Mucosa of descending colon (tissue), 3 donors: Measurements from ENCODE around the gene POLR2M. TPM values are rescaled to one million over a fixed set of nuclear protein-coding genes. Genes with fewer than 3 reads are reported as not detected.

Source experiments
- ATAC-seq: fragments of 200-7000 bp; cut with Tn5 transposase; one replicate; pipeline ENCODE4 v1.9.1; 2020; ENCODE audit warnings: mild to moderate bottlenecking, moderate library complexity
- DNase-seq, 3 donors: peaks; one replicate each; pipeline ENCODE4 v3.0.0-alpha.2; 2020
- H3K36me3 ChIP-seq: fragments of 200-600 bp; one replicate; pipeline ENCODE4 v1.8.0; 2021; ENCODE audit warnings: low read depth, mild to moderate bottlenecking
- H3K4me1 ChIP-seq: fragments of 200-600 bp; one replicate; pipeline ENCODE4 v1.8.0; 2021; ENCODE audit warnings: low read depth, mild to moderate bottlenecking
- H3K4me3 ChIP-seq: fragments of 200-600 bp; one replicate; pipeline ENCODE4 v1.8.0; 2021; ENCODE audit warnings: mild to moderate bottlenecking
- H3K9me3 ChIP-seq: fragments of 200-600 bp; one replicate; pipeline ENCODE4 v1.8.0; 2021; ENCODE audit warnings: mild to moderate bottlenecking
- intact Hi-C, 2 donors: fragments of 100-400 bp; cut with DNase I in 1 of 2; cut with micrococcal nuclease in 1 of 2; formaldehyde crosslinking; loops; one replicate each; pipeline versions ENCODE4 v1.11.0 to v1.11.1; 2022; cut with DNase I, micrococcal nuclease
- total RNA-seq, 3 donors: library from RNA; stranded (reverse); fragmentation: NEBNext Ultra II Directional in 2 of 3; extraction: Animal tissue kit (Norgen Biotek cat#: 25700) in 2 of 3; gene quantifications; one replicate each; pipeline versions ENCODE4 v1.2.1 to v1.2.4, GENCODE V29; 2021 to 2023
- TF ChIP-seq, protein P1 (sequence below): fragments of 200-600 bp; IDR thresholded peaks from one replicate; pipeline ENCODE4 v1.8.0; 2022; ENCODE audit warnings: antibody characterized with exemption, mild to moderate bottlenecking
- donor health status: DM: no; HTN: no; CAD: no; lungs with moderate emphysema.
- donor health status: DM: no; HTN: no; CAD: no.
- donor health status: DM: no; HTN: yes; CAD: no.

Gene POLR2M
- total RNA-seq, 3 donors from 2014 or later: 40.4 to 82.8 (median 53.3) TPM

DNA sequence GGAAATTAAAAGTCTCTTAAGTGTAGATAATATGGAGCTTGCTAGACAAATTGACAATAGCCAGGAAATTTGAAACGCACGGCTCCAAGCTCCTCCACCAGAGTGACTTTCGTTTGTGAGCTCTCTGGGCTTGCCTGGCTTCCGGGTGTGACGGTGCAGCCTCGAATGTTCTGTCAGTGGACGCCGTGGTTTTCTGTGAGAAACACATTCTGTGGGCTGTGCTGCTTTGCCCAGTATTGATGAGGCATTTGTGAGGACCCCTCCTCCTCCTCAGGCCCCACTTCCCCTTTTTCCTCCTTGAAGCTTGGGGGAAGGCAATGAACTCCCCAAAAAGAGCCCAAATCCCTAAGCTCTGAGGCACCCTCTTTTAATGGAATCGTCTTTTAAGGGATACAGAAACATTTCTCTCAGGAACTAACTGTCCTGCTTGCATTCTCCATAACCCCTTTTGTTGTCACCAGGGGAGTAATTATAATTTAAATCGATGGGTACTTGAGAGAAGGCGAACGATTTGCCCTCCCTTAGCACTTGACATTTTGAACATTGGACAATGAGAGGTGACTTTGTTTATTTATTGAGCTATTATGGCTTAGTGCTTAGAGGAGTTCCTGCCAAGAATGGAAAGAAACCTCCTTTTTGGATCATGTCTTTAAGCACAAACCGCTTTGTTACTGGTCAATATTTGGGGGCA is 40.8 kb downstream of the POLR2M start:
- intact Hi-C loops: no loop called here
- TF ChIP-seq, protein P1, sequence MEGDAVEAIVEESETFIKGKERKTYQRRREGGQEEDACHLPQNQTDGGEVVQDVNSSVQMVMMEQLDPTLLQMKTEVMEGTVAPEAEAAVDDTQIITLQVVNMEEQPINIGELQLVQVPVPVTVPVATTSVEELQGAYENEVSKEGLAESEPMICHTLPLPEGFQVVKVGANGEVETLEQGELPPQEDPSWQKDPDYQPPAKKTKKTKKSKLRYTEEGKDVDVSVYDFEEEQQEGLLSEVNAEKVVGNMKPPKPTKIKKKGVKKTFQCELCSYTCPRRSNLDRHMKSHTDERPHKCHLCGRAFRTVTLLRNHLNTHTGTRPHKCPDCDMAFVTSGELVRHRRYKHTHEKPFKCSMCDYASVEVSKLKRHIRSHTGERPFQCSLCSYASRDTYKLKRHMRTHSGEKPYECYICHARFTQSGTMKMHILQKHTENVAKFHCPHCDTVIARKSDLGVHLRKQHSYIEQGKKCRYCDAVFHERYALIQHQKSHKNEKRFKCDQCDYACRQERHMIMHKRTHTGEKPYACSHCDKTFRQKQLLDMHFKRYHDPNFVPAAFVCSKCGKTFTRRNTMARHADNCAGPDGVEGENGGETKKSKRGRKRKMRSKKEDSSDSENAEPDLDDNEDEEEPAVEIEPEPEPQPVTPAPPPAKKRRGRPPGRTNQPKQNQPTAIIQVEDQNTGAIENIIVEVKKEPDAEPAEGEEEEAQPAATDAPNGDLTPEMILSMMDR: no peak
- Histone ChIP-seq H3K4me3 (no peak overlapping the region), H3K36me3 (no peaks in the 10 kb centered on the region), H3K4me1 (no peaks in the 10 kb centered on the region), H3K9me3 (no peaks in the 10 kb centered on the region)
- ATAC-seq (peak; percentile 27), DNase-seq (peak in 1 of 3 donors; percentile 13)

DNA sequence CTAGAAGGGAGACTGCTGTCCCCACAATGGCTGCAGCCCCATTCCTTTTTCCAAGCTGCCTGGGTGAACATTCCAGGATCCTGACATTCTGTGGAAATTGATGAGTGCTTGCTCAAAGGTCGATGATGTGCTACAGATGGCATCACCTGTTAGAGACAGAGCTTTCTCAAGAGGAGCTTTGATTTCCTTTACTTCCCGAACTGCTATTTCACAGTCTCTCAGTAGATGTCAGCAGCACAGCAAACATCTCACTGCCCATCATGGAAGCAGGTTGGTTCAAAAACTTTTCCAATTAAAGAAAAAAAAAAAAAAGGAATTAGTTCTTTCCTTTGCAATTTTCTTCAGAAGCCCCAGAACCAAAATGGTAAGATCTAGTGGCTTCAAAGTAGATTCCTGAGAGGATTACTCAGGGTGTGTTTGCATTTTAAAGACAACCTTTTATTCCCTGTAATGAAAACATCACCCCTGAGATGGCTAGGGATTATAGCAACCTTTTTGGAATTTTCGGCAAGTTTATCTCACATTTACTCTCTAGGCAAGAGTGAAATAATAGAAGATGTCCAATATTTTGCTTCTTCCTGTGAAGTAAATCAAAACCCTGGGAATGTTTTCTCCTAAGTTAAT is 44.8 kb downstream of the POLR2M start:
- Histone ChIP-seq H3K9me3 (no peaks in the 10 kb centered on the region), H3K4me3 (no peak overlapping the region), H3K4me1 (no peaks in the 10 kb centered on the region), H3K36me3 (no peaks in the 10 kb centered on the region)
- DNase-seq: peak in 1 of 3 donors; percentile 26
- TF ChIP-seq, protein P1: no peak
- peak; percentile 49 for ATAC-seq
- intact Hi-C loops: loop anchor here (5.0 kb wide), 2 partner anchors 101 to 111 kb away; no protein-coding TSS in a partner anchor

DNA sequence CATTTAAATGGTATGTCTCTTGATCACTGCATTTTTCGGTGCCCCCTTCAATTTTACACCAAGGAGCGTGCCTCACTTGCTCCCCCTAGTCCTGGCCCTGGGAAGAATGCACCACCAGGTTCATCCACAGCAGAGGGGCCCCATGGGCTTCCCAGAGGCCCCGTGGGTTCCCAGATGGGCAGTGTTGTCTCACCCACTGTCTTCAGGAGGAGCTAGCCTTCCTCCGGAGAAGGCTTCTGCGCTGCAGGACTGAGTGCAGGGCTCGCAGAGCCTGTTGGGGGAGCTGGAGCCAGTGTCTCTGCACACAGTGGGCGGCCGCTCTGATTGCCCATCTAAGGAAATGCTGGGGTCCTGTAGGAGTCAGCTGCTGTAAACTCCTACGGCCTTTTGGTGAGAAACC is 45.9 kb downstream of the POLR2M start:
- Histone ChIP-seq H3K4me3 (no peak overlapping the region), H3K36me3 (no peaks in the 10 kb centered on the region), H3K9me3 (no peaks in the 10 kb centered on the region), H3K4me1 (no peaks in the 10 kb centered on the region)
- DNase-seq: no peak
- intact Hi-C loops: loop anchor here (5.0 kb wide), 2 partner anchors 100 to 110 kb away; no protein-coding TSS in a partner anchor
- ATAC-seq: no peak
- TF ChIP-seq, protein P1: no peak

DNA sequence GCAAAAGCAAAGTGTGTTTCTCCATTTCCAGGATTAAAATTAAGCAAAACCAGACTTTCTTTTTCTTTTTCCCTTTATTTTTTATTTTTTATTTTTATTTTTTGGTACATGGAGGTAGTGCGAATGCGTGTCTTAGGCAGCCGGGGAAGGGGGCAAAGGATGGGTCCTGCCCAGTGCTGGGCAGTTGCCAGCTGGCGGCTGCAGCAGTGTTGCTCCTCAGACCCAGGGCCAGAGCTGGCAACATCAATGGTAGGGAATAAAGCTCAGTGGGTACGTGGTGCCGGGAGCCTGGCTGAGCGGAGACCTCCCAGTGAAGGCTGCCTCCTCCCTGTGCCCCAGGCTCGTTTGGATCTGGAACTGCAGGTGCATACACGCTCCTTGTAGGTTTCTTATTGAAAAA is 46.3 kb downstream of the POLR2M start:
- DNase-seq (no peak), ATAC-seq (no peak)
- no peaks in the 10 kb centered on the region for H3K9me3 ChIP-seq
- no peak overlapping the region for H3K4me3 ChIP-seq
- H3K36me3 ChIP-seq: no peaks in the 10 kb centered on the region
- no peaks in the 10 kb centered on the region for H3K4me1 ChIP-seq
- intact Hi-C loops: loop anchor here (5.0 kb wide), 2 partner anchors 99 to 109 kb away; no protein-coding TSS in a partner anchor
- TF ChIP-seq, protein P1: no peak

DNA sequence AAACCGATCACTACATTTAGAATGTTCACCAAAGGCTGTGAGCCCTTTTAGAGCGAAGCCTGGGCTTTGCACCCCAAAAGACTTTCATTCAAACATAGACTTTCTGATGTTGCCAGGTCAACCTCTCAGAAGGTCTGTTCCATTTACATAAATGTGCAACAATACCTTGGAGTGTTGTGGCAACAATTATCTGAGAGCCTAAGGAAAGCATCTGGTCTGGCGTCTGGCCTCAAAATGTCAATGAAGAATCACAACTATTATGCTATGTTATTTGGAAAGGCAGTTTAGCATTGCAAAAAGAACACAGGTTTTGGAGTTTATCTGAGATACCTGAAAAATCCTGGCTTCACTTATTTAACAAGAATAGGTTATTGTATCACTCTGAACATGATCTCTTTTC is 50.0 kb downstream of the POLR2M start:
- Histone ChIP-seq H3K36me3 (no peaks in the 10 kb centered on the region), H3K4me3 (no peak overlapping the region), H3K9me3 (no peaks in the 10 kb centered on the region), H3K4me1 (no peaks in the 10 kb centered on the region)
- TF ChIP-seq, protein P1: no peak
- intact Hi-C loops: no loop called here
- no peak for ATAC-seq
- DNase-seq: no peak
